Raji (cell line): ENCODE measurements around the gene CPXM2.

Source experiments
- POLR2A ChIP-seq: IDR thresholded peaks from 2 replicates; pipeline ENCODE4 v1.6.1; 2011; ENCODE audit warnings: low read depth, low read length, control low read depth; ENCODE audit not compliant: insufficient read depth

Gene CPXM2

GRCh38 chr10:123808286-123808685 is 83.3 kb downstream of the CPXM2 start:
- TF ChIP-seq POLR2A, result no peak

DNA sequence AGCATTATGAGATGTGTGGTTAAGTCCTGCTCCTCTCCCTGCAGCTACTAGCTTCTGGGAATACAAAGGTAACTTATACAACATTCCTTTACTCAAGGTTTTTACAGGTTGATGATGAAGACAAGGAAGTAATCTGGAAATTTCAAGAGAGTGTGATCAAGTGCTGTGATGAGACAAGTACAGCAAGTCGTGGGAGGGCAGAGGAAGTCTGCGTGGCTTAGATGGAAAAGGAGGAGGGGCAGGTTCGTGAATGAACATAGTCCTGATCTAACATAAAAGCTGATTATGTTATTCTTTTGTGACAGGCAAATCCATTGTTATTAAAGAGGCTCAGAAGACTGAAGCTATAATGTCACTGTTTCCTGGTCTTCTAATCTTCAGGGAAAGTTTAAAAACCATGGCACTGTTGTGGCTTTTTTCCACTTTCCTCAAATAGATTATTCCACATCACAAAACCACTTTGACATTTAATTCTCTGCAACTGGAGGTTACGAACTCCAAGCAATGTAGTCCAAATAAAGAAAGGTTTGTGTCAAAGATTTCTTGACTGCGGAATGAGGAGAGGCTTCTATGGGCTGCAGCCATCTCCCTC is 84.1 kb downstream of the CPXM2 start:
- no peak for TF ChIP-seq POLR2A

- TF ChIP-seq POLR2A, result no peak
These were observed 86.9 kb downstream of the CPXM2 start for GRCh38 chr10:123804716-123805115.

GRCh38 chr10:123800821-123801220 is 90.8 kb downstream of the CPXM2 start:
- no peak for TF ChIP-seq POLR2A

DNA sequence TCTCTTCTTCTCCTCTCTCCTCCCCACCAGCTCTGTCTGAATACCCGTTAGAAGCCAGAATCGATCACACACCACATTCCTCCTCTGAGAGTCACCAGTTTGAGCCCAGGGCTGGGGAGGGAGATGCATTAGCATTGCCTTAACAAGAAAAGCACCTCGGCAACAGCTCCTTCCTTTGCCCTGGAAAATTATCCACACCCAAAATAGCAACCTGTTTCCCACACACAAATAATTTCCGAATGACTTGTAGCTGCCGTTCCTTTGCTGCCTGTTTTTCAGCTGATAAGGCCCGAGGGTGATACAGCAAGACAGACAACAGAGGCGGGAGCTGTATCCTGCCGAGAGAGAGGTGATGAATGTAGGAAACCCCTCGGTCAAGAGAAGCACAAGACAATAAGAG is 91.3 kb downstream of the CPXM2 start:
- TF ChIP-seq POLR2A, result no peak

GRCh38 chr10:123798856-123799255 is 92.8 kb downstream of the CPXM2 start:
- no peak for TF ChIP-seq POLR2A

GRCh38 chr10:123797813-123798212 is 93.8 kb downstream of the CPXM2 start:
- no peak for TF ChIP-seq POLR2A

DNA sequence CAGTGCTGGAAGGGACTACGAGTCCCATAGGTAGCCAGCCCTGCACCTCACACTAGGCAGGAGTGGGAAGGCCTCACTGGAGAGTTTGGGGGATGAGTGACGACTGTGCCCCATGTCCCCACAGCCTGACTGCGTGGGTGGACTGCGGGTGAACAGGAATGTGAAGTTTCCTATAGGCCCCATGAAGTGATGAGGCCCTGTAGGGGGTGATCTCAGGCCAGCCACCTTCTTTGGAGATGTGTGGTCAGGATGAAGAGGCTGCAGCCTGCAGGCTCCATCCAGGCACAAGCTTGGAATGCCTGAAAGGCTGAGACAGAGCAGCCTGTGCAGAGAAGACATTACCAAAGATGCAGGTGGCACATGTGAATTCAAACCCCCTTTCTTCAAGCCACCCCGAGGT is 94.9 kb downstream of the CPXM2 start:
- TF ChIP-seq POLR2A, result no peak

DNA sequence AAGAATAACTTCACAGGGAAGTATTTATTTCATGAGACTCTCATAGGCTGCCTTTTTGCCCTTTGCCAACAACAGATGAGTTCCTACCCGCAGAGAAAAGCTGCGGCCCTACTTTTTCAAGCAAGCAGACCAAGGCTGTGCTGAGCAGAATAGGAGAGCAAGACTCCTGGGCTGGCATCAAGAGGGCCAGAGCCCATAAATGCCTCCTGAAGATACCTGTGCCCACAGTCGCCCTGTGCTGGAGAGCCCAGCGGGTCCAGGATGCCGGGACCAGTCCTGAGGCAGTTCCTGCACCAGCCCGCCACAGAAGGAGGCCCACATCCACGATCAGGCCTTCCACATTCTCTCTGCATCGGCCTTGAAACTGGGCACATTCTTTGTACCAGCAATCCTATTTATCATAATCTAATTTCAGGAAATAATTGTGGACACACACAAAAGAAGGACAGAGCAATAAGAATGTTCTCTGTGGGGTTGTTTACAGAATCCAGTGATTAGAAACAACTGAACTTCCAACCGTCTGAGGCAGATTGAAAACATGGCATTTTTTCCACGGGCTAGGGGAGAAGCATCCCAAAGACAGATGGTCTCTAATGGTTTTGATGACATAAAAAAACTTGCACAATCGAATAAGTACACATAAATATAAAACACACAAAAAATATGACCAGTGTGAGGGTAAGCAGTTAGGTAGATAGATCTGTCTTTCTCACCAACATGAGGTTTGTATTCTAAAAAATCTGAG is 95.6 kb downstream of the CPXM2 start:
- no peak for TF ChIP-seq POLR2A

GRCh38 chr10:123795196-123795780 is 96.3 kb downstream of the CPXM2 start:
- TF ChIP-seq POLR2A, result no peak

DNA sequence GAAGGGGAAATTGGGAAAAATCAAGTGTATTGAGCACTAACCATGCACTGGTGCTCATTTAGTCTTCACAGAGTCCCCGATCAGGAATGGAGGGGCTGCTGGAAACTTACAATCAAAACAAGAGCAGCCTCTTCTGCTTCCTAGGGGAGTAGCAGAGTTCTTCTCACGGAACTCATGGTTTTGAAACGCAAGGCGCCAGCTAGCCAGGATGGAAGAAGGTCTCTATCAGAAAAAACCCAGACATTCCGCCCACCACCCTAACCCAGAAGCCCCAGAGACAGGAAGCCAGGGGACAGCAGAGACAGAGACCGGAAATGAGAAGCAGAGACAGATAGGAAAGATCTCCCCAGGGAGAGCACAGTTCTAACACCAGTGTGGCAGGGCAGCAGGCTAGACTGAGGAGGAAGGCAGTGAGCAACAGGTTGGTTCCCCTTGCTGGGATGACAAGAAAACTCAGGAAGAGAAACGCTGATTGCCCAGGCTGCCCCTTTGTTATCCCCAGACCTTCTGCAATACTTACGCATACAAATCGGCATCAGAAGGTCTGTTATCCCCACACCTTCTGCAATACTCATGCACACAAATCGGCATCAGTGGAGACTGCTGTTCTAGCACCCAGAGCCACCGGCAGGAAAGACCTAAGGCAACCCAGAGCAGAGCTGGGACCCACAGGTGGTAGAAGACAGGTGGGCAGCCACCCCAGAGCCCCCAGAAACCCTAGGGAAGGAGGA is 99.2 kb downstream of the CPXM2 start:
- no peak for TF ChIP-seq POLR2A

- no peak for TF ChIP-seq POLR2A
These were observed 101.3 kb downstream of the CPXM2 start for GRCh38 chr10:123790132-123790885.

- no peak for TF ChIP-seq POLR2A
These were observed 102.6 kb downstream of the CPXM2 start for GRCh38 chr10:123788981-123789380.

- no peak for TF ChIP-seq POLR2A
These were observed 104.0 kb downstream of the CPXM2 start for GRCh38 chr10:123787566-123787965.

- no peak for TF ChIP-seq POLR2A
These were observed 104.7 kb downstream of the CPXM2 start for GRCh38 chr10:123786896-123787295.
